ENCODE data around the gene TOR1A.

DNA sequence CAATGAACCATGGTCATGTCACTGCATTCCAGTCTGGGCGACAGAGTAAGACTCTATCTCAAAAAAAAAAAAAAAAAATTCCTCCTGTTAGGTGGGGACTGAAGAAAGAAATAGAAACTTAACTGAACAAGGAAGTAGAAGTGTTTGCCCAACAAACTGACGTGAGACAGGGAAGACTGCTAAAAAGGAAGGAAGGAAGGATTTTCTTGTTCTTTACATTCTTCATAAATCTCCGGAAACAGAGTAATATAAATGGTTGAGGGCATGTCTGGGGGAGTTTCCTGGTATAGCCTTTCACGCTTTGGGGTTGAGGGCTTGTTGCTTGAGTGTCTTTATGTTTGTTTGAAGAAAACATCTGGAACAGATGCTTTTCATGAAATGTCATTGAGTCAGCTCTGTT lies 17.9 kb downstream of the TOR1A start:
- TF ChIP-seq, protein P1, sequence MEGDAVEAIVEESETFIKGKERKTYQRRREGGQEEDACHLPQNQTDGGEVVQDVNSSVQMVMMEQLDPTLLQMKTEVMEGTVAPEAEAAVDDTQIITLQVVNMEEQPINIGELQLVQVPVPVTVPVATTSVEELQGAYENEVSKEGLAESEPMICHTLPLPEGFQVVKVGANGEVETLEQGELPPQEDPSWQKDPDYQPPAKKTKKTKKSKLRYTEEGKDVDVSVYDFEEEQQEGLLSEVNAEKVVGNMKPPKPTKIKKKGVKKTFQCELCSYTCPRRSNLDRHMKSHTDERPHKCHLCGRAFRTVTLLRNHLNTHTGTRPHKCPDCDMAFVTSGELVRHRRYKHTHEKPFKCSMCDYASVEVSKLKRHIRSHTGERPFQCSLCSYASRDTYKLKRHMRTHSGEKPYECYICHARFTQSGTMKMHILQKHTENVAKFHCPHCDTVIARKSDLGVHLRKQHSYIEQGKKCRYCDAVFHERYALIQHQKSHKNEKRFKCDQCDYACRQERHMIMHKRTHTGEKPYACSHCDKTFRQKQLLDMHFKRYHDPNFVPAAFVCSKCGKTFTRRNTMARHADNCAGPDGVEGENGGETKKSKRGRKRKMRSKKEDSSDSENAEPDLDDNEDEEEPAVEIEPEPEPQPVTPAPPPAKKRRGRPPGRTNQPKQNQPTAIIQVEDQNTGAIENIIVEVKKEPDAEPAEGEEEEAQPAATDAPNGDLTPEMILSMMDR (conservative IDR thresholded peaks at IDR 0.05; ENCODE audit: low read depth, low read length), result no peak
- no peak for TF ChIP-seq EZH2phosphoT487 (IDR thresholded peaks at IDR 0.05; ENCODE audit: borderline replicate concordance, low read length)

All from PC-3 (cell line).